Measurements from ENCODE around the gene RABIF. TPM values are rescaled to one million over a fixed set of nuclear protein-coding genes. Genes with fewer than 3 reads are reported as not detected.

Gene RABIF
- total RNA-seq, 2 donors from 2014 or later = 9.2 to 15.6 TPM

DNA sequence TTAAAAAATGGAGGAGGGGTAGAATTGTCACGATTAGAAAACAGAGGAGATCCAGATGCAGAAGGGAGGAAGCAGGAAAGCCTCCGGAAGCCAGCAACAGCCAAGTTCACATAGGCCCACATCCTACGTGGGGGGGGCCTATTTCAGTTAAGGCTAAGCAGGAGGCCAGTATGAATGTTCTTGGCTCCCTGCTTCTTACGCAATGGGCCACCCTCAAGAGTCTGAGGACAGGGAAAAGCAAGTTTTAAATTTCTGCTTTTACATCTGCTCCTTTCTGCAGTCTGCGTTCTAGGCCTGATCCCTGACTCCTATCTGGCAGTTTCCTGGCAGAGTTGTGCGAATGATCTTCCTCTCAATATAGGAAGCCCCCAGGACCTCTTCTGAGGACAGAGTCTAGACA, 30.6 kb downstream of the RABIF start:
- no peak for ATAC-seq (replicated peaks)
- Mint-ChIP-seq H3K4me1 (no peaks in the 10 kb centered on the region), H3K9me3 (no peaks in the 10 kb centered on the region), H3K4me3 (no peak overlapping the region), H3K27me3 (peaks cover 18% of the 10 kb centered on the region), H3K36me3 (ENCODE audit: low read depth) (no peaks in the 10 kb centered on the region), H3K27ac (no peak overlapping the region)

DNA sequence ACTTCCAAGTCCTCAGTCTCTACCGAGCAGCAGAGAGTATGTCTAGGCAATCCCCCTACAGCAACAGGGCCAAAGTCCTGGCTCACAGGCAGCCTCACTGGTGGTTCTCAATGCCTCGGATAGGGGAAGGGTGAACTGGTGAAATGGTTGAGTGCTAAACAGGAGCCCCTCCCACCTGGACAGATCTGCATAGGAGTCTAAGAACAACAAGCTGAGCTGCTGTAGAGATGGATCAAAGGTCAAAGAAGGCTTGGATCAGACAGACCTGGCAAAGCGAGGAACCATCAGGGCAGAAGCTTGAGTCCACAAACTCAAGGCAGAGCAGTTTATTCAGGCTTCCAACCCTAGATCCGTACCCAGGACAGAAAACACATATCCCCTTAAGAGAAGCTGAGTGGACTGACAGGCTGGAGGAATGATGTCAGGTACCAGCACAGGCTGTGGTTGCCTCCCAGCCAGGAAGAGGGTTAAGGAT, 31.8 kb downstream of the RABIF start:
- H3K36me3 Mint-ChIP-seq (ENCODE audit: low read depth) = no peaks in the 10 kb centered on the region
- no peak for ATAC-seq (replicated peaks)
- H3K27ac Mint-ChIP-seq = no peak overlapping the region
- no peaks in the 10 kb centered on the region for H3K9me3 Mint-ChIP-seq
- no peak overlapping the region for H3K4me3 Mint-ChIP-seq
- H3K4me1 Mint-ChIP-seq = no peaks in the 10 kb centered on the region
- H3K27me3 Mint-ChIP-seq = peaks cover 14% of the 10 kb centered on the region

- Mint-ChIP-seq H3K36me3 (ENCODE audit: low read depth) (no peaks in the 10 kb centered on the region), H3K4me1 (no peaks in the 10 kb centered on the region), H3K27ac (no peak overlapping the region), H3K9me3 (no peaks in the 10 kb centered on the region), H3K4me3 (no peak overlapping the region), H3K27me3 (peaks cover 4% of the 10 kb centered on the region)
- no peak for ATAC-seq (replicated peaks)
These were observed 32.9 kb downstream of the RABIF start for GRCh38 chr1:202856014-202856413.

DNA sequence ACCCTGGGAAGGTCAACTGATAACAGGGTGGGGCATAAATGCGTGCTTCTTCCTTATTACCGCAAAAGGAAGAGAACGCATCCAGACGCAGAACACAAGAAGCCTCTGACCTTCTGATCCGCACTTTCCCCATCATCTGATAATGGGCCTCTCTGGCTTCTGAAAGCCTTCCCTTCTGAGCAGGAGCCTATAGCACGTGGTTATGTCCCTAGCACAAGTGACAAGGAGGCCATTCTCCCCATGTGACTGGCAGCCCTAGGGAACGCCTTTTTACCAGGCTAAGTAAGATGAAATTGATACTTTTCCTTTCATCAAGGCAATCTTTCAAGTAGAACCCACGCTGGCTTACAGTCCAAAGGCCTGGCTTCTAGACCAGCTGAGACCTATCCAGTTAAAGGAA, 34.2 kb downstream of the RABIF start:
- Mint-ChIP-seq H3K27ac (no peak overlapping the region), H3K27me3 (peaks cover 2% of the 10 kb centered on the region), H3K36me3 (ENCODE audit: low read depth) (no peaks in the 10 kb centered on the region), H3K9me3 (no peaks in the 10 kb centered on the region), H3K4me3 (no peak overlapping the region), H3K4me1 (no peaks in the 10 kb centered on the region)
- ATAC-seq (replicated peaks) = no peak

DNA sequence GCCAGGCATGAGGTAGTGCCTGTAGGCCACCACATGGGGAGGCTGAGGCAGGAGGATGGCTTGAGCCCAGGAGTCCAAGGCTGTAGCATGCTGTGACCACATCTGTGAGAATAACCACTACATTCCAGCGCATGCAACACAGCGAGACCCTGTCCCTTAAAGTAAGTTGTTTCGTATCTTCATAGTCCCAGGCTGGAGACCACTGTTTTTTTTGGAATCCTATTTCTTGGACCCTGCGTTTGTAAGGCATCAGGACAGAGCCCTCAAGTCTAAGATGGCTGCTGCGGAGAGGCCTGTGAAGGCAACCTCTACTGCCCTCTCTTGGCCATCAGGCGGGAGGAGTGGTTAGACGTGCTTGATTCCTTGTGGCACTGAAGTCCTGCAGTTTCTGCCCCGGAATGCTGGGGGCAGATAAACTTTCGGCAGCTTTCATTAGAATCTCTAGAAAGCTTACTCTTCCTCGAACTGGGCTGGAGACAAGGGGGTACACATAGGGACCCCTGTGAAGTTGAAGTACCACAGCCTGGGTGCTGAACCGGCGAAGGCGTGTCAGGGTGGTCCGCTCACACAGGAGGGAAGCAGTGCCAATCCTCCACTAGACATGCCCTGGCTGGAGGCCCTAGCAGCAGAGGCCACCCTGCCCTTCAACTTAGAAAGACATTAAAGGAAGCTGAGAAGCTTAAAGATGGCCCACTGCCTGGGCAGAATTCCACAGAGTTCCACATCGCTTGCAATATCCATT, 36.6 kb downstream of the RABIF start:
- no peak overlapping the region for H3K27ac Mint-ChIP-seq
- no peaks in the 10 kb centered on the region for H3K9me3 Mint-ChIP-seq
- H3K4me3 Mint-ChIP-seq = no peak overlapping the region
- H3K36me3 Mint-ChIP-seq (ENCODE audit: low read depth) = no peaks in the 10 kb centered on the region
- H3K4me1 Mint-ChIP-seq = peaks cover 6% of the 10 kb centered on the region
- H3K27me3 Mint-ChIP-seq = no peaks in the 10 kb centered on the region
- peak; percentile 74 for ATAC-seq (replicated peaks)

DNA sequence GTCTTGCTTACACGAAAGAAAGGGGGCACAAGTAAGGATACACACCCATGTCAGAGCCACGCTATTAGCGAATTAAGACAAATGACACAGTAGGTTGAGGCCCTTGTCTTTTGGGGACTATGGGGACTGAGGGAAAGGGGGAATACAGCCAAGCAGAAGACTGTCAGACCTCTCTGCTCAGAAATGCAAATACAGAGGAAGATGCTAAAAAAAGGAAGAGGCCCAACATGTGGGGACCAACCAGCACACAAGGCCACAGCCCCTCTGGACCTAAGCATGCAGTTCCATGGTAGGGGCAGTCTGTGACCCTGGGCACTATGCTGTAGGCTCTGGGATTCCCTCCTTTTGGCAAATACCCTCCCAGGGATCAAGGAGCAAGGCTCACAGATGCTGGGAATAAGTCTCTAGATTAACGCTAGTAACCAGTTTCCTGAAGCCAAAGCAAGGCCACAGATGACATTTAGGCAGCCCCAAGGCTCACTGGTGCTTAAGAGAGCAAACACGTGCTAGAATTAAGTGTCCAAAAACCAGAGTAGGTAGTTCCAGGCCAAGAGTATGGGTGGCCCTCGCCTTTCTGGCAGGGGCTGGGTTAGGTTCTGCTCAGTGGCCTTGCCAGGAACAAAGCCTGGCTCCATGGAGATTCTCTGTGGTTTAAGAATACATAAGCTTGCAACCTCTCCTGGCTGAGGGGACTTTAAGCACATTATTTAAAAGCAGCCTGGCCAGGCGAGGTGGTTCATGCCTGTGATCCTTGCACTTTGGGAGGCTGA, 38.2 kb downstream of the RABIF start:
- H3K9me3 Mint-ChIP-seq = no peaks in the 10 kb centered on the region
- H3K36me3 Mint-ChIP-seq (ENCODE audit: low read depth) = no peaks in the 10 kb centered on the region
- H3K27ac Mint-ChIP-seq = no peak overlapping the region
- H3K4me3 Mint-ChIP-seq = no peak overlapping the region
- peaks cover 6% of the 10 kb centered on the region for H3K4me1 Mint-ChIP-seq
- no peaks in the 10 kb centered on the region for H3K27me3 Mint-ChIP-seq
- ATAC-seq (replicated peaks) = no peak

GRCh38 chr1:202848191-202848542, 40.8 kb downstream of the RABIF start:
- Mint-ChIP-seq H3K36me3 (ENCODE audit: low read depth) (no peaks in the 10 kb centered on the region), H3K9me3 (no peaks in the 10 kb centered on the region), H3K27ac (peak overlapping the region; percentile 17), H3K27me3 (no peaks in the 10 kb centered on the region), H3K4me1 (peaks cover 6% of the 10 kb centered on the region), H3K4me3 (peak overlapping the region; percentile 33)
- ATAC-seq (replicated peaks) = peak; percentile 90

GRCh38 chr1:202844935-202845334, 44.0 kb downstream of the RABIF start:
- no peak for ATAC-seq (replicated peaks)
- Mint-ChIP-seq H3K4me3 (no peak overlapping the region), H3K27me3 (no peaks in the 10 kb centered on the region), H3K36me3 (ENCODE audit: low read depth) (no peaks in the 10 kb centered on the region), H3K4me1 (peaks cover 6% of the 10 kb centered on the region), H3K27ac (no peak overlapping the region), H3K9me3 (no peaks in the 10 kb centered on the region)

DNA sequence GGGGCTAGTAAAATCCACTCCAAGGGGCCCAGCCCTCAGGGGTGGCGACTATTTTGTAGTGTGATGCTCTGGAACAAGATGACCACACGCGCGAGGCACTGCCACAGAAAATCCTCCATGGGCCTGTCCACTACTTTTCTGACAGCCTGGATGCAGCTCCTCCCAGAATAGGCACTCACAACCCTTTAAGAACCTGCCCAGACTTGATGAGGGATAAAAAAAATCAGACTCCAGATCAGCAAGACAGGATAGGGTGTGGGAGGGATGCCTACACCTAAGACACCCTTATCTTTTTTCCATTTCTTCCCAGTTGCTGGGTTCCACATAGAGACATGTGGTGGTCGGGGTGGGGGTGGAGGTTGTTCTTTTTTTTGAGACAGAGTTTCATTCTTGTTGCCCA, 44.7 kb downstream of the RABIF start:
- peaks cover 6% of the 10 kb centered on the region for H3K4me1 Mint-ChIP-seq
- H3K4me3 Mint-ChIP-seq = no peak overlapping the region
- no peaks in the 10 kb centered on the region for H3K9me3 Mint-ChIP-seq
- H3K27ac Mint-ChIP-seq = no peak overlapping the region
- no peaks in the 10 kb centered on the region for H3K36me3 Mint-ChIP-seq (ENCODE audit: low read depth)
- no peak for ATAC-seq (replicated peaks)
- H3K27me3 Mint-ChIP-seq = no peaks in the 10 kb centered on the region

DNA sequence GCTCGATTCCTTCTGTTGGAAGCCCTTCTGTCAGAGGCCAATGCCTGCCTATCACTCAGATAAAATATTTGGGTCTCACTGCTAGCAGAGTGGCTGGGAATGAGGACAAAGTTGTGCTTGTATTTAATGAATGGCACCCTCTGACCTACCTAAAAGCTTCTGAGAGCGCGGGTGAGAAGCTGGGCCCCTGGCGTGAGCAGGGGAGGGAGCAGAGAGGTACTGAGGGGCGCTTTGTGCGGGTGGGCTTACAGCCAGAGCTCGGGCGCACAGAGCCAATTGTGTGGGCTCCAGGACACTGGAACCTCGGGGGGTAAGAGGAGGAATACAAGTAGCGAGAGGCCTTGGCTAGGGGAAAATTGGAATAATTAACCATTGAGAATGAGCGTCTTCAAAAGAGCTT, 45.9 kb downstream of the RABIF start:
- no peaks in the 10 kb centered on the region for H3K27me3 Mint-ChIP-seq
- peaks cover 3% of the 10 kb centered on the region for H3K4me1 Mint-ChIP-seq
- no peak for ATAC-seq (replicated peaks)
- no peaks in the 10 kb centered on the region for H3K9me3 Mint-ChIP-seq
- no peaks in the 10 kb centered on the region for H3K36me3 Mint-ChIP-seq (ENCODE audit: low read depth)
- no peak overlapping the region for H3K4me3 Mint-ChIP-seq
- H3K27ac Mint-ChIP-seq = peak overlapping the region; percentile 45

DNA sequence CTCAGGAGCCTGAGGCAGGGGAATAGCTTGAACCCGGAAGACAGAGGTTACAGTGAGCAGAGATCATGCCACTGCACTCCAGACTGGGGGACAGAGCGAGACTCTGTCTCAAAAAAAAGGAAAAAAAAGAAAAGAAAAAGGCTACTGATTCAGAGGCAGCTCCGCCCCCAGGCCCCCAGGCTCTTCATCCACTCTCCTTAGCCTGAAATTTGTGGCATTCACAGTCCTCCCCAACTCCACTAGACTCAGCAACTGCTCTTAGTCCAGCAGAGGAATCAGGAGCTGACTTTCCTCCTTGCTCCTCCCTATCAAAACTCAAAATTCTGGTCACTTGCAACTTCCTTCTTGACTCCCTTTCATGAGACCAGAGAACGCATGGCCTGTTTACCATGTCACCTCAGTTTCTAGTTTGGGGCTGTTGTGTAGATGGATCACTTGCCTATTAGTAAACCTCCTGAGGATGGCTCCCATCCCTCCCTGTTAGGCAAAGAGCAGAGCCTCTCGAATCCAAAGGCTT, 51.1 kb downstream of the RABIF start:
- peaks cover 23% of the 10 kb centered on the region for H3K4me1 Mint-ChIP-seq
- no peak overlapping the region for H3K27ac Mint-ChIP-seq
- no peak for ATAC-seq (replicated peaks)
- no peaks in the 10 kb centered on the region for H3K36me3 Mint-ChIP-seq (ENCODE audit: low read depth)
- peak overlapping the region; percentile 24 for H3K4me3 Mint-ChIP-seq
- no peaks in the 10 kb centered on the region for H3K27me3 Mint-ChIP-seq
- H3K9me3 Mint-ChIP-seq = no peaks in the 10 kb centered on the region

DNA sequence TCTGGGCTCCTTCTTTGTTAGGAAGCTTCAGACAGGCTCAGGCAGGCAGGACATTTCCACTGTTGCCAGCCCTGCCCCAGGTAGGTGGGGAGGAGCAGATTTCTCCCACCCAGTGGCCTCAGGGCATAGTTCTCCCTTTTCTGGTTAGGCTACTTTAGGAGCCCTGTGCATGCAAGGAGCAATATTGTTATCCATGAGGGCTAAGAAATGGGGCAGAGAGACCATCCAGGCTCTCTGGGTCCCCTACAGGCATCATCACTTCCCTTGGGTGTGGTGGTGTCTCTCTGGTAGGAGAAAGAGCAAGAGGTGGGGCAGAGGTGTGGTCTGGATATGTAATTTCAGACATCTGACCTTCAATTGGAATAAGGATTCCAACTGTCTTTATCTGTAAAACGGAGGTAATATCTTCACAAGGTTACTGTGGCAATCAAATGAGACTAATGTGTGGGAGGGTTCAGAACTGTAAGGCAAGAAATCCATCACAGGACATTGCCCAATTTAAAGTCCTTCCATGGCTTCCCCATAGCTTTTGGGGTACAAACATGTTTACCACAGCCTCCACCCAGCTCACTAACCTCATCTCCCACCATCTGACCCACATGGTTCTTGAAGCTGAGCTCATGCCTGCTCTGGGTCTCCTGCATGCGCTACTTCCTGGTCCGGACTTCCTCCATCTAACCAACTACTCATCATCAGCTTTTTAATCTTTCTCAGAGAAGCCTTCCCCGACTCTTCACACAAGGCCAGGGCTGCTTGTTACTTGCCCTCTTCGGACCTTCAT, 52.1 kb downstream of the RABIF start:
- peak overlapping the region; percentile 83 for H3K27ac Mint-ChIP-seq
- H3K4me1 Mint-ChIP-seq = peaks cover 23% of the 10 kb centered on the region

GRCh38 chr1:202835548-202836072, 53.3 kb downstream of the RABIF start:
- no peaks in the 10 kb centered on the region for H3K27me3 Mint-ChIP-seq
- no peaks in the 10 kb centered on the region for H3K36me3 Mint-ChIP-seq (ENCODE audit: low read depth)
- peak overlapping the region; percentile 83 for H3K27ac Mint-ChIP-seq
- peaks cover 23% of the 10 kb centered on the region for H3K4me1 Mint-ChIP-seq
- peak overlapping the region; percentile 85 for H3K4me3 Mint-ChIP-seq
- peak; percentile 74 for ATAC-seq (replicated peaks)
- no peaks in the 10 kb centered on the region for H3K9me3 Mint-ChIP-seq

More for the DNA sequence above, 52.1 kb downstream of the RABIF start:
- H3K4me3 Mint-ChIP-seq = peak overlapping the region; percentile 85
- ATAC-seq (replicated peaks) = no peak
- H3K27me3 Mint-ChIP-seq = no peaks in the 10 kb centered on the region
- H3K36me3 Mint-ChIP-seq (ENCODE audit: low read depth) = no peaks in the 10 kb centered on the region
- H3K9me3 Mint-ChIP-seq = no peaks in the 10 kb centered on the region
